ENCODE results near the gene ZNF652.
A peak's percentile ranks its signal among the peaks of the same experiment; 100 is the strongest.
"Not testable (repeated sequence)": the region's sequence is repeated elsewhere in the genome, so short reads cannot be mapped to it uniquely, and the experiment has no call there.

The ZNF652 gene

GRCh38 chr17:49361902-49362722 lies at the start of gene ZNF652:
TSS of gene ZNF652 (minus strand) at chr17:49362250. CDS start at chr17:49317725, 44,525 bp downstream.
- intact Hi-C loops (cut with DNase I) = no loop called here

DNA sequence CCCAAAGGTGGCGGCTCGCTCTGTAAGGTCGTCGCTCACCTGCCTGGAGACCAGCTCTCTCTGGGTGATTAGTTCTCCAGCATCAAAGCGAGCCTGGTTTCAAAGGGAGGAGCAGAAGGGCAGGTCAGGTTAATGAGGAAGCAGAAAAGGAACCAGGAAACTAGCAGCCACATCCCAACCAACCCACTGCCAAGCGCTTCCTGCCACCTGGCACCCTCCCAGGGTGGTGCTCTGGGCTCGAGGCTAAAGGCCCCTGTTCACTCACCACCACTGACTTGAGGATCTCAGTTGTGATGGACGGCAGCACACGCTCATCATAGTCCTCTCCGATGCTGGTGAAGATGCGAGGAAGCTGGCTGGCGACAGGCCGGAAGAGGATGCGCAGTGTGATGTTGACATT lies 47.0 kb upstream of the ZNF652 start:
- peak in 1 of 10 donors; percentile 44 for DNase-seq
- intact Hi-C loops (cut with DNase I) = loop anchor here (5.0 kb wide), 1 partner anchor 148 kb away; no protein-coding TSS in a partner anchor

More at GRCh38 chr17:49361902-49362722, at the start of gene ZNF652:
- DNase-seq = peak; percentile 81 to 98 (median 89)

- intact Hi-C loops (cut with DNase I) = loop anchor here (5.0 kb wide), 1 partner anchor 149 kb away; no protein-coding TSS in a partner anchor
These were observed 46.0 kb upstream of the ZNF652 start for GRCh38 chr17:49407981-49408501.

DNA sequence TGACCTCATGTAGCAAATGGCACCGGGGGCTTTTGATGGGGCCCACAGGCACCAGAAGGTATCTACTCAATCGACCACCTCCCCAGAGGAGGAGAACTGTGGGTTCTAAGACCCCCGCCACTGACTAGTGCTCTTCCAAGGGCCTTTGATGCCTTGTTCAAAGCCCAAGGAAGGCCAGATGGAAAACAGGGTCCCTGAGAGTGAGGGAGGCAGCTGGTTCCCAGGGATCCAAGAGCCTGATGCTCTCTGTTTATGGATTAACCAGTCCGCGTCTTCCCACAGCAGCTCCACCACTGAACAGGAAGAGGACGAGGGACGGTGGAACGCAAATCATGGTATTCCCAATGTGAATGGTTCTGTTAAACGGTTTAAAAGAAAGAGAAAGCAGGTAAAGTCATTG lies 45.0 kb upstream of the ZNF652 start:
- DNase-seq = peak in 2 of 10 donors; percentile 9 to 19
- intact Hi-C loops (cut with DNase I) = loop anchor here (5.0 kb wide), 1 partner anchor 150 kb away; no protein-coding TSS in a partner anchor

More at GRCh38 chr17:49407981-49408501, 46.0 kb upstream of the ZNF652 start:
- DNase-seq = peak in 9 of 10 donors; percentile 49 to 94 (median 73)

DNA sequence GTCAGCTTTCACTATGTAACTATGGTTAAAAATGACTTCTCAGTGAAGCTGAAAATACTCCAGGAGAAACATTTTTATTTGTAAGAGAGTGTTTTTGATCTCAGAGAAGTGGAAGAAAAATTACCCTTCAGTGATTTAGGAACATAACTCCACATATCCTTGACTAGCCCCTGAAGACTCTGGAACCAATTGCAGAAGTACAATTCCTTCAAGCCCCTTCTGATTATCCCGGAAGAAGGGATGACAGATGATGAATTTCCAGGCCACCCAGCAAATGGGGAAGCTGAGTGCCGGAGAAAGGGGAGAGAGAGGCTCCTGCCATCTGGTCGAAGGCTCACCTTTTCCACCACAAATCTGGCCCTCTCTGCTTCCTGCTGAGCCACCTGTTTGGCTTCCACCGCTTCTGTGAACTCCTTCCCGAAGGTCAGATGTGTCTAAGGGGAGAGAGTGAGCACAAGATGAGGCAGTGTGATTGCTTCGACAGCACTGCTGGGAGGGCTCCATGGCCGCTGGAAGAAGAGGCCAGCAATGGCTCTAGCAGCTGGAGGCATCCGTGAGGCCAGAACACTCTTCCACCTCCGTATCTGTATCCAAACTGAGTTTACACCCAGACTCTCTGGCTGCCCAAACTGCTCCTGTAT lies 44.5 kb upstream of the ZNF652 start:
- intact Hi-C loops (cut with DNase I) = loop anchor here (5.0 kb wide), 1 partner anchor 151 kb away; no protein-coding TSS in a partner anchor
- peak in 1 of 10 donors; percentile 27 for DNase-seq

- DNase-seq = peak in 1 of 10 donors; percentile 46
- intact Hi-C loops (cut with DNase I) = loop anchor here (5.0 kb wide), 1 partner anchor 152 kb away; no protein-coding TSS in a partner anchor
These were observed 42.9 kb upstream of the ZNF652 start for GRCh38 chr17:49404906-49405305.

- peak in 2 of 10 donors; percentile 72 to 75 for DNase-seq
- intact Hi-C loops (cut with DNase I) = no loop called here
These were observed 42.3 kb upstream of the ZNF652 start for GRCh38 chr17:49404361-49404760.

DNA sequence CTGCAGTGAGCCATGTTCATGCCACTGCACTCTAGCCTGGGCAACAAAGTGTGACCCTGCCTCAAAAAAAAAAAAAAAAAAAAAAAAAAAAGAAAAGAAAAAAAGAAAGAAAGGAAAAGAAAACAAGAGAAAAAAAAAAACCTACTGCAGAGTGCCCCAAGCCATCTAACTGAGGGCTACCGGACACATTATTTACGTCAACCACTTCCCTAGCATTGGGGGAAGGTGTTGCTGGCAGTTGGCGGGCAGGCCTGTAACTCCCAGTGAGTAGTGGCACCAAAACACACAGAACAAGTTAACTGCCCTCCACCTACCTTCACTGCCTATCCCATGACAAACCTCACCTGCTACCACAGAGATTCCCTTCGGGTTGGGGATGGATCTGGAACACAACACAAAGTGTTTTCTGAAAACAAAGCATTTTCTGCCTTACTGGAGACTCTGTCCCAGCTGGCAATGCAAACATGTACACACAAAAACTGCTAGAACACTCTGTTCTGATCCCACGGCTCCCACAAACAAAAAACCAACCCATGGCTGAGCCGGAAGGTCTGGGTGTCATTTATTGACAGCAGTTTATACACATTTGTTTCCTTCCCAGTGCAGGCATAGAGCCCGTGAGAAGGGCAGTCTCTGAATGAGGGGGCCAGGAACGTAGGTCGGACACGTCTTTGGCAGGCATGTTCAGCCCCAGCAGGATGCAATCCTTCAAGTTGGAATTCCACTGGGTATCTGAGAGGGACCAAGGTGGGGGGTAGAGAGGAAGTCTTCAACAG lies 41.7 kb upstream of the ZNF652 start:
- DNase-seq = peak in 3 of 10 donors; percentile 46 to 75 (median 62)
- intact Hi-C loops (cut with DNase I) = no loop called here

GRCh38 chr17:49402706-49403105 lies 40.7 kb upstream of the ZNF652 start:
- intact Hi-C loops (cut with DNase I) = no loop called here
- peak in 2 of 10 donors; percentile 17 to 65 for DNase-seq

DNA sequence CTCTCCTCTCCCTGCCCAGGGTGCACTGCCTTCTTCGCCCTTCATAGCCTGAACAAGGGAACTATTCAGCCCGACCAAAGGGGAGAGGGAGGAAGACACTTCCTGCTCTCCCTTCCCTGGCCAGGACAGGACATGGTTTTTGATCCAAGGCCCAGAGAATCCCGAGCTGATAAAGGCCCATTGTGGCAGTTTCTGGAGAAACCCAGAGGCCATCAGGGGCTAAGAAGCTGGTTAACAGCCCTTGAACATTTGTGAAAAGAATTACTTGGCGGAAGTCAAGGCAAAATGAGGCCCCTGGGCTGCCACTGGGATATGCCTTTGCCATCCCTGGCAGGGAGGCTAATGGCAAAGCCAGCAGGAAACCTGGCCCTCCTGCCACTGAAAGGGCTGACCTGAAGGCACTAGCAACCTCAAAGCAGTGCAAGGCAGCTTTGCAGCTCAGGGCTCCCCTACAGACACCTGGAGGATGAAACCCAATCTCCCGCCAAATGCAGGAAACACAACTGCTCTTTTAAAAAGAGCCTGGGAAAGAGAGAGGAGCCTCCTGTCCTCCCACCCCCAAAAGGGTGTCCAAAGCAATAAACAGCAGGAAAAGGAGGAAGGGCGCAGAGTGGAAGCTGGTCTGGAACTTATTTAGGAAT lies 40.0 kb upstream of the ZNF652 start:
- intact Hi-C loops (cut with DNase I) = no loop called here
- DNase-seq = peak in 7 of 10 donors; percentile 34 to 85 (median 54)

GRCh38 chr17:49399995-49400394 lies 37.9 kb upstream of the ZNF652 start:
- intact Hi-C loops (cut with DNase I) = no loop called here
- DNase-seq = peak in 2 of 10 donors; percentile 4 to 7

DNA sequence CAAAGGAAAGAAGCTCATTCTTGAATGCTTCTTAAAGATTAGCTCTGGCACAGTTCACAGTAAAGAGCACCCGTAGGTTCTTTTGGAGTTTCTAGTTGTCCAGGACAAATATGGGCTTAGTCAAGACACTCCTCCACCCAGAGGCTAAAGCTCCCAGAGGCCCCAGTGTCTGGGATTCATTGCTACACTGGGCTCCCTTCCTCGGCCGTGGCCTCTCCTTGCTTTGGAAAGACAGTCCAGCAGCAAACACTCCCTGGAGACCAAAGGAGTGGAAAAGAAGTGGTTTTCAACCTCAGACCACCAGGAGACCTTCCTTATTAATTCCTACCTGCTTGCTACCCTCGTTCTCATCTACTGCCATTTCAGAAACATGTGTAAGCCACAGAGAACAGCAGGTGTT lies 35.5 kb upstream of the ZNF652 start:
- intact Hi-C loops (cut with DNase I) = no loop called here
- DNase-seq = peak in 2 of 10 donors; percentile 9 to 51

- intact Hi-C loops (cut with DNase I) = no loop called here
- DNase-seq = peak in 2 of 10 donors; percentile 20 to 36
These were observed 31.6 kb upstream of the ZNF652 start for GRCh38 chr17:49393491-49394255.

DNA sequence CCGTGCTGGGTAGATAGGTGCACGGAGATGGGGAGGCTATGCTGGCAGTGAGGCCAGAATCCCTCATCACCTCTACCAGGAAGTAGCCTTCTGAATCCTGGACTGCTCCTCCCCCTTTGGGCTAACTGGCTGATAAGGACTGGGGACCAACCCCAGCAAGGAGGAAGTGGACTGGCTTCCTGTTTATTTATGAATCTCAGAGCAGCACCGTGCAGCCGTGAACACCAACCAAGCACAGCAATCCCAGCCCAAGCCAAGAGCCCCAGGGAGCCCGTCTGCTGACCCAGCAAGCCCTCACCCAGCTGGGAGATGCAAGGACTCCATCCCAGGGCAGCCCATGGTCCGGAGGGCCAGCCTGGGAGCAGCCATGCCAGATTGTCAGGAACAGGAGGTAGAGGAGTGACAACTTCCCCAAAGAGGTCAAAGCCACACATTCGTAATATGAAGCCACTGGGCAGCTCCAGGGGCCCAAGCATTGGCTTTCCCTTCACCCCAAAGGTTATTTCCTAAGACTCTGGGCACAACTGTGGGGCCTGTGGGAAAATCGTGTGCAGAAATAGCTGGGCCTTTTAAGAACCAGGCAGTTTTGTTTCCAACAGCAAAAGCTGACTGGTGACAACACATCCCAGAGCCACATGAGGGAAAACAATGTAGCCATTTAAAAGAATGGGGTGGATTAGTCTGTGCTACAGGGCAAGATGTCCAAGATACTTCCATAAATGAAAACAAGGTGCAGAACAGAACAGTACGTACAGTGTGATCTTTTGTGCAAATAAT lies 28.7 kb upstream of the ZNF652 start:
- DNase-seq = peak in 2 of 10 donors; percentile 42 to 80
- intact Hi-C loops (cut with DNase I) = no loop called here

DNA sequence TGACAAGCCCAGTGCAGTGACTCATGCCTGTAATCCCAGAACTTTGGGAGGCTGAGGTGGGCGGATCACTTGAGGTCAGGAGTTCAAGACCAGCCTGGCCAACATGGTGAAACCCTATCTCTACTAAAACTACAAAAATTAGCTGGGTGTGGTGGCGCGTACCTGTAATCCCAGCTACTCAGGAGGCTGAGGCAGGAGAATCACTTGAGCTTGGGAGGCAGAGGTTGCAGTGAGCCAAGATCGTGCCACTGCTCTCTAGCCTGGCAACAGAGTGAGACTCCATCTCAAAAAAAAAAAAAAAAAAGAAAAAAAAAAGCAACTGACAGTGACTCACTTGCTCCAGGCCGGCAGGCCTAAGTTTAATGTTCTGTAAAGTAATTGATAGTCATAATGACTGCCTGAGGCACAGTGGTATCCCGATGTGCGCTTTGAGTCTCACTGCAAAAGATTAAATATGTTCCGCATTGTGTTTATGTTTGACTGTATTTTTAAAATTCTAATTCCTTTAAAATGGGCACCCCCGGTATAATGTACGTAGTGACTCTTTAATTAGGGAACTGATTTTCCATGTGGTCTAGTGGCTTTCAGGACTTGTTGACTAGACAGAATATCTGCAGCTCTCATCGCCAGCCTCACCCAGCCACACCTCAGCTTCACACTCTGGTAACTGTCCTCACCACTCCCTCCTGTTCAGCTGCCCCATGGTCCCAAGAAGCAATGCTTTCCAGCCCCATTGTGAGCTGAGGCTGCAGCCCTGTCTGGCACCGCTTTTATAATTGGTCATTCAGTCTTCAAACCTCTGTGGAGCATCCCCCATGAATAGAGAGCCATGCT lies 27.7 kb upstream of the ZNF652 start:
- DNase-seq = peak in 1 of 10 donors; percentile 66
- intact Hi-C loops (cut with DNase I) = not testable (repeated sequence)

GRCh38 chr17:49388692-49389513 lies 26.9 kb upstream of the ZNF652 start:
- intact Hi-C loops (cut with DNase I) = no loop called here
- peak in 1 of 10 donors; percentile 56 for DNase-seq
